Neural cell (in vitro differentiated cells): Measurements from ENCODE around the gene MED13L.

Source experiments
- CTCF ChIP-seq: fragments of 450-650 bp; IDR thresholded peaks from 2 replicates; pipeline ENCODE4 v1.5.1; 2014; ENCODE audit warnings: antibody characterized with exemption, mild to moderate bottlenecking, moderate library complexity; ENCODE audit not compliant: poor library complexity, severe bottlenecking
- RAD21 ChIP-seq: fragments of 450-650 bp; conservative IDR thresholded peaks from 2 replicates; pipeline ENCODE4 v1.6.1; 2014; ENCODE audit warnings: antibody characterized with exemption, mild to moderate bottlenecking, moderate library complexity

GRCh38 chr12:115973066-115973465 is 304.4 kb downstream of the MED13L start:
- TF ChIP-seq RAD21 (no peak), CTCF (no peak)
